Measurements from ENCODE around the gene GSG1L. TPM values are rescaled to one million over a fixed set of nuclear protein-coding genes. Genes with fewer than 3 reads are reported as not detected.
A peak's percentile ranks its signal among the peaks of the same experiment; 100 is the strongest.

Gene GSG1L
- total and polyA plus RNA-seq, 9 of the 15 experiments (the other 6 are each of a cell fraction or from before 2014, with no cell fraction given): not detected

- H3K4me1 ChIP-seq (replicated peaks in 1 of 2; ENCODE audit: control insufficient read depth in 2 of 2, insufficient read depth in 2 of 2, low read length in 2 of 2): no peaks in the 10 kb centered on the region; a peak in 1 of 5 replicates
- FAIRE-seq: no peak
- H3K27me3 ChIP-seq (ENCODE audit: control insufficient read depth in 2 of 2, insufficient read depth in 2 of 2, low read length in 2 of 2): peaks cover 2 to 33% of the 10 kb centered on the region in 2 experiments; a peak in 2 of 5 replicates
- no peak overlapping the region for H3K4me2 ChIP-seq (ENCODE audit: insufficient read depth, low read length)
- no peaks in the 10 kb centered on the region for H4K20me1 ChIP-seq (replicated peaks; ENCODE audit: control insufficient read depth, insufficient read depth, low read length)
- peak; percentile 41; the same call in 1 of the 3 replicates for ATAC-seq
- no peak overlapping the region for H3K27ac ChIP-seq (ENCODE audit: extremely low read depth, low read depth, low read length)
- CTCF ChIA-PET (ENCODE audit: low intra/inter-chr PET ratio): no interaction called here
- peak in 1 of 4 experiments; percentile 43 for DNase-seq (ENCODE audit: extremely low read depth in 1 of 4, low spot score in 3 of 4)
- H3K36me3 ChIP-seq (ENCODE audit: control insufficient read depth, insufficient read depth, low read length): no peaks in the 10 kb centered on the region
- H3K4me3 ChIP-seq: no peak overlapping the region
- H3K79me2 ChIP-seq (ENCODE audit: control insufficient read depth, insufficient read depth, low read length): no peaks in the 10 kb centered on the region
- H3K9ac ChIP-seq (ENCODE audit: insufficient read depth in 1 of 2, low read depth in 2 of 2, low read length in 2 of 2): no peak overlapping the region
- BruUV-seq (replicated peaks): no TSS peak
- in situ Hi-C loops (cut with MboI): no loop called here
- H3K9me3 ChIP-seq (replicated peaks; ENCODE audit: control insufficient read depth, insufficient read depth, low read depth, low read length): no peaks in the 10 kb centered on the region
- no peaks in the 10 kb centered on the region for H3K9me1 ChIP-seq (ENCODE audit: control insufficient read depth, insufficient read depth, low read length)
- no peak overlapping the region for H2AFZ ChIP-seq (ENCODE audit: low read depth, low read length)
- 5% methylated on average over 14 of the region's 14 CpGs for WGBS (ENCODE audit: insufficient coverage, low coverage, missing lambda C conversion rate)
- POLR2A ChIA-PET: interaction anchor here (0.6 to 1.0 kb wide), 2 partner anchors 10 to 1949 kb away, joined by 3 to 4 read pairs; no protein-coding TSS in a partner anchor
- intact Hi-C loops (cut with micrococcal nuclease): no loop called here
- TF ChIP-seq PPARD (CRISPR knock-in tag; IDR thresholded peaks at IDR 0.05) (no peak), ILK (tag; IDR thresholded peaks at IDR 0.05; ENCODE audit: borderline replicate concordance, low read depth) (no peak), ZNF232 (CRISPR knock-in tag; IDR thresholded peaks at IDR 0.05) (no peak), NFYB (IDR thresholded peaks at IDR 0.05; ENCODE audit: extremely low read depth, insufficient read length) (peak; percentile 47), CBFB (CRISPR knock-in tag; IDR thresholded peaks at IDR 0.05) (no peak), NEUROD1 (IDR thresholded peaks at IDR 0.05; ENCODE audit: borderline replicate concordance, low read depth, low read length, partially characterized antibody) (no peak), ETV5 (CRISPR knock-in tag; IDR thresholded peaks at IDR 0.05; ENCODE audit: low read depth) (no peak), HNRNPK (IDR thresholded peaks at IDR 0.05; ENCODE audit: low read depth, low read length, poor library complexity, severe bottlenecking) (no peak), MECOM (CRISPR knock-in tag; IDR thresholded peaks at IDR 0.05) (no peak), NFIX (CRISPR knock-in tag; IDR thresholded peaks at IDR 0.05; ENCODE audit: low read depth) (no peak), ELK1 (CRISPR knock-in tag; IDR thresholded peaks at IDR 0.05) (no peak), USF2 (CRISPR knock-in tag; IDR thresholded peaks at IDR 0.05) (peak; percentile 73), SMARCE1 (IDR thresholded peaks at IDR 0.05) (no peak), HDAC8 (tag; IDR thresholded peaks at IDR 0.05) (no peak), USF1 (CRISPR knock-in tag; IDR thresholded peaks at IDR 0.05) (peak; percentile 82), ETV1 (tag; conservative IDR thresholded peaks at IDR 0.05; ENCODE audit: low read depth) (no peak), HEY1 (CRISPR knock-in tag; IDR thresholded peaks at IDR 0.05; ENCODE audit: borderline replicate concordance) (no peak), STAG1 (CRISPR knock-in tag; IDR thresholded peaks at IDR 0.05; ENCODE audit: borderline replicate concordance) (no peak), ZNF668 (CRISPR knock-in tag; IDR thresholded peaks at IDR 0.05) (no peak), GTF2A2 (tag; IDR thresholded peaks at IDR 0.05) (no peak), ZNF253 (CRISPR knock-in tag; conservative IDR thresholded peaks at IDR 0.05) (no peak)
Measured at GRCh38 chr16:28003021-28003865, 60.3 kb downstream of the GSG1L start.

Measured in K562 (cell line).